GM19467 (cell line): Measurements from ENCODE around the gene IL36B.
"Not testable (repeated sequence)": the region's sequence is repeated elsewhere in the genome, so short reads cannot be mapped to it uniquely, and the experiment has no call there.

Experiments
- ATAC-seq: cut with Tn5 transposase; IDR thresholded peaks from one replicate; pipeline ENCODE4 v1.9.1; 2021; ENCODE audit warnings: mild to moderate bottlenecking, moderate library complexity; ENCODE audit not compliant: unreplicated experiment

Gene IL36B

DNA sequence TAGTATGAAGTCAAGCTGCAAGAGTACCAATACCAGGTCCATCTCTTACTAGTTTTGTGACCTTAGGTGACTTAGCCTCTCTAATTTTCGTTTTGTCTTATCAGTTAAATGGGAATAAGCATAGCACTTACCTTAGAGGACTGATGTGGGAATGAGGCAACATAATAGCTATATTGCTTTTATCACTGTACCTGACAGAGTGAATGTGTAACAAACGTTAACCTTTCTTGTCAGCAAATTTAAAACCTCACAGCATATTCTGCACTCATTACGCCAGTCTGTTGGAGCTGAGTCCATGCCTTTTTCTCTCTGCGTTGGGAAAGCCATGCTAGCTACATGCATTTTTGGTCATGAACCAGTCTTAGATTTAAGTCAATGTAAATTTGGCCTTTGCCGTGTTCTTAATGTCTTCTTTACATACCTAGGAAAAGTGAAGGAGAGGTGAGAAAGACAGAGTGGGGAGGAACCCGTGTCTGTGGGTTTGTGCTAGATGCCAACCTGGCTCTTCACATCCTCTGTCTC, at the start of gene IL36B:
Gene IL36B, minus strand, starts transcription at position 472 of the 522 bp plus-strand sequence.
- ATAC-seq, result no peak

DNA sequence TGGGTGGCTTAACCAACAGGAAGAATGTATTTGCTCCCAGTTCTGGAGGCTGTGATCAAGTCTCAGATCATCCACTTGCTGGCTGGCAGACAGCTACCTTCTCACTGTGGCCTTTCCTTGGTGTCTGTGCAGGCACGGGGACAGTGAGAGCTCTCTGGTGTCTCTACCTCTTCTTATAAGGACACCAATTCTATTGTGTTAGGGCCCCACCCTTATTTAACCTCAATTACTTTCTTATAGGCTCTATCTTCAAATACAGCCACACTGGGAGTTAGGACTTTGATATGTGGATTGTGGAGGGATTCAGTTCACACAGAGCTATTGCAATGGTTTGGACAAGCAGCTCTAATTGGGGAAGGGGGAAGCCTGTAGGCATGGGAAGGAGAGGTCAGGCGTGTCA, 49.5 kb upstream of the IL36B start:
- ATAC-seq, result no peak

DNA sequence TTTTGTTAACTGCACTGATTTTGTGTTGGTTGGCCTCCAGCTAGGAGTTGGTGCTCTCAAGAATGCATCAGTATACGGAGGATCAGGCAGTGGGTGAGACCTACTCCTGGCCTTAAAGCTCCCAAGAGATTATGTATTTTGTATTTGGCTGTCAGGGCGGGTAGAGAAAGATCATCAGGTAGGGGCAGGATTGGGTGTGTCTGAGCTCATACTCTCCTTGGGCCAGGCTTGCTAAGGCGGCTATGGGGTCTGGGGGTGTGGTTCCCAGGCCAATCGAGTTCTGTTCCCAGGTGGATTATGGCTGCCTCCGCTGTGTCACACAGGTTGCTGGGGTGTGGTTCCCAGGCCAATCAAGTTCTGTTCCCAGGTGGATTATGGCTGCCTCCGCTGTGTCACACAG, 45.9 kb upstream of the IL36B start:
- ATAC-seq, result no peak

DNA sequence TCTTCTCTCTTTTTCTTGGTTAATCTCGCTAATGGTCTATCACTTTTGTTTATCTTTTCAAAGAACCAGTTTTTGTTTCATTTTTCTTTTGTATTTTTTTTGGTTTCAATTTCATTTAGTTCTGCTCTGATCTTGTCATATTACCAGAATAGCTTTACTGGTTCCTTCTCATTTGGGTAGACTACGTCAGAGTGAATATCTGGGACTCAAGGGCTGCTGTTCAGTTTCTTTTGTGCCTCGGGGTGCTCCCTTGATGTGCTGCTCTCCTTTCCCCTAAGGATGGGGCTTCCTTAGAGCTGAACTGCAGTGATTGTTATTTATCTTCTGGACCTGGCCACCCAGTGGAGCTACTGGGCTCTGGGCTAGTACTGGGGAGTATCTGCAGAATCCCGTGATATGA, 45.4 kb upstream of the IL36B start:
- ATAC-seq, result no peak

DNA sequence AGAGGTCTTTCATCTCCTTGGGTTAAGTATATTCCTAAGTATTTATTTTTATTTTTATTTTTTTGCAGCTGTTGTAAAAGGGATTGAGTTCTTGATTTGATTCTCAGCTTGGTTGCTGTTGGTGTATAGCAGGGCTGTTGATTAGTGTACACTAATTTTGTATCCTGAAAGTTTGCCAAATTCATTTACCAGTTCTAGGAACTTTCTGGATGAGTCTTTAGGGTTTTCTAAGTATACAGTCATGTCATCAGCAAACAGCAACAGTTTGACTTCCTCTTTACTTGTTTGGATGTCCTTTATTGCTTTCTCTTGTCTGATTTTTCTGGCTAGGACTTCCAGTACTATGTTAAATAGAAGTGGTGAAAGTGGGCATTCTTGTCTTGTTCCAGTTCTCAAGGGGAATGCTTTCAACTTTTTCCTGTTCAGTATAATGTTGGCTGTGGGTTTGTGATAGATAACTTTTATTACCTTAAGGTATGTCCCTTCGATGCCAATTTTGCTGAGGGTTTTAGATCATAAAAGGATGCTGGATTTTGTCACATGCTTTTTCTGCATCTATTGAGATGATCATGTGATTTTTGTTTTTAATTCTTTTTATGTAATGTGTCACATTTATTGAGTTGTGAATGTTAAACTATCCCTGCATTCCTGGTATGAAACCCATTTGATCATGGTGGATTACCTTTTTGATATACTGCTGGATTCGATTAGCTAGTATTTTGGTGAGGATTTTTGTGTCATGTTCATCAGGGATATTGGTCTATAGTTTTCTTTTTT, 44.4 kb upstream of the IL36B start:
- ATAC-seq, result not testable (repeated sequence)

DNA sequence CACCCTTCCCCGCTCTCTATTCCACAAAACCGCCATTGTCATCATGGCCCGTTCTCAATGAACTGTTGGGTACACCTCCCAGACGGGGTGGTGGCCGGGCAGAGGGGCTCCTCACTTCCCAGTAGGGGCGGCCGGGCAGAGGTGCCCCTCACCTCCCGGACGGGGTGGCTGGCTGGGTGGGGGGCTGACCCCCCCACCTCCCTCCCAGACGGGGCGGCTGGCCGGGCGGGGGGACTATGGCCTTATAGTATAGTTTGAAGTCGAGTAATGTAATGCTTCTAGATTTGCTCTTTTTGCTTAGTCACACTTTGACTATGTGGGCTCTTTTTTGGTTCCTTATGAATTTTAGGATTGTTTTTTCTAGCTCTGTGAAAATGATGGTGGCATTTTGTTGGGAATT, 43.6 kb upstream of the IL36B start:
- ATAC-seq, result not testable (repeated sequence)

DNA sequence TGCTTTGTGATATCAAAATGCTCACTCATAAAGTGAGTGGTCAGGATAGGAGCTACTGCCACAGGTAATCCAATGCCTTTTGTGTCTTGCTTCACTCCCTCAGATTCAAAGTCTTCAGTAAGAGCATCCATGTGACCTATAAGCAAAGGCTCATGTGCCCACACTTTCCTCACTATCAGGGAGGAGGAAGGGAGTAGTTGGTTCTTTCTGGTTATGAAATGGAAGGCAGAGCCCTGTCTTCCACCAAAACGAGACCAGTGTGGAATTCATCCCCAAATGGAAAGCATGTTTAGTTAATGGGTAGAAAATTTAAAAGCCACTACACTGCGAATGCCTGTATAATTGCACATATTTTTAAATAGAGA, 40.9 kb upstream of the IL36B start:
- no peak for ATAC-seq

DNA sequence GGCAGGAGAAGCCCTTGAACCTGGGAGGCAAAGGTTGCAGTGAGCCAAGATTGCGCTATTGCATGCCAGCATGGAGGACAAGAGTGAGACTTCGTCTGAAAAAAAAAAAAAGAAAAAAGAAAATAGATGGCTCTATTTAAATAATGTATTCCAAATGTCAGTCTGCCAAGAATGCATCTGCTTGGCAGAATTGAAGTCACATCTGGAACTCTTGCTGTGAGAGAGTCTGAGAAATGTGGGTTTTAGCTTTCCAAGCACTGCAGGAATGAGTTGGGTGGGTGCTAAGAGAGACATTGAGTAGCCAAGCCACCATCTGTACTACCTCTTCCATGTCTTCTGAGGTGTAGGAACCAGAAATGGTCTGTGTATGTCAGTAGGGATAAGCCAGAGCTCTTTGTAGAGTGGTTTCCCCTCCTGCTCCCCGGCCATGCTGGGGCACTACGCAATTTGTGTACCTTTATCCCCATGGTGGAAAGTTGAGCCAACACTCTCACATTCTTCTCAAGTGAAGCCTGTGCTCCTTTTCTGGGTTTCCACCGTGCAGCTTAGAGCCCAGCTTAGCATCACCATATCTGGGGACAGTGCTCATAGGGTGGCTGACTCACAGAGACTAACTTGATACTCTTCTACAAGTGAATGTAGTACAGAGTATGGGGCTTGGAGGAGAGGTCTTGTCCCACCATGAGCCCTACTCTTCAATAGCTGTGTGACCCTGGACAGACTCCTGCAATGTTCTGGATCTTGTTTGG, 40.4 kb upstream of the IL36B start:
- no peak for ATAC-seq

DNA sequence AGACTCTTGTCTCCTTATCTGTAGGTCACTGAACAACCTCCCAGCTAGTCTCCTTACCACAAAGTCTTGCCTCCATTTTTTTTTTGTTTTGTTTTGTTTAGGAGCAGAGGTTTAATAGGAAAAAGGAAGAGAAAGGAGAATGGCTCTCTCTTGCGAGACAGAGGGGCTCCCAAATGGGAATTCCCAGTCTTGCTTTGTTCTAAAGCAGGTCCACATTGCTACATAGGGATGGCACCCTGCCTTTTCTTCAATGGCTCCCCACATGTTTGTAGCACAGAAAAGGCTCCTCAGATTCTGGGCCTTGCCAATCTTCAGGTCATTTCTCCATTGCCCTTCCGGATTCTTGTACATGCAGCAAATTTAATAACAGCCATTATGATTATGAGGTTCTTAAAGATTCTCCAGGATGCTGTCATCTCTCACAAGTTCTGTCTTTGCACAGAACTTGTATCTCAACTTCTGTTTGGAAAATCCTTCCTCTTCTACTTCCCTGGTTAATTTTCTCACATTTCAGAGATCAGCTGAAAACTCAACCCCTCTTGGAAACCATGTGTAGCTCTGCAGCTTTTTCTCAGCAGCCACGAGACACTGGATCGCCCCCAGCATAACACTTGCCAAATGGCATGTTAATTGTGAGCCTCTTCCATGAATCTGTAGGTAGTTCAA, 38.7 kb upstream of the IL36B start:
- no peak for ATAC-seq

DNA sequence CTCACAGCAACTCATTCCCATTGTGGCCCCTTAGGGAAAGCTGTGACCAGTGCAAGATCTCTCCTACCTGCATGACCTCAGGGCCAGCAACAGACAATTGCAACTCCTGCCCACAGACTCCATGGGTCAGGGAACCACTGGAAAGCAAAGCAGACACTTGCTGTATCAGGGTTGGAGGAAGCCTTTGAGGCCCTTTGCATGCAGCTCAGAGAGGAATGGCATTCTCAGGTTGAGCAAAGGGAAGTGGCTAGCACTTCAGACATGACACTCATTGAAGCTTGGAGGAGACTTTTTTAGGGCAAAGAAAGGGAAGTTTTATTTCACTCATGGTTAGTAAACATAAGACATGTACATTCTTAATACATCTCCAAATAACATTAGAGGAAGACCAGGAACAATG, 37.2 kb upstream of the IL36B start:
- ATAC-seq, result no peak

DNA sequence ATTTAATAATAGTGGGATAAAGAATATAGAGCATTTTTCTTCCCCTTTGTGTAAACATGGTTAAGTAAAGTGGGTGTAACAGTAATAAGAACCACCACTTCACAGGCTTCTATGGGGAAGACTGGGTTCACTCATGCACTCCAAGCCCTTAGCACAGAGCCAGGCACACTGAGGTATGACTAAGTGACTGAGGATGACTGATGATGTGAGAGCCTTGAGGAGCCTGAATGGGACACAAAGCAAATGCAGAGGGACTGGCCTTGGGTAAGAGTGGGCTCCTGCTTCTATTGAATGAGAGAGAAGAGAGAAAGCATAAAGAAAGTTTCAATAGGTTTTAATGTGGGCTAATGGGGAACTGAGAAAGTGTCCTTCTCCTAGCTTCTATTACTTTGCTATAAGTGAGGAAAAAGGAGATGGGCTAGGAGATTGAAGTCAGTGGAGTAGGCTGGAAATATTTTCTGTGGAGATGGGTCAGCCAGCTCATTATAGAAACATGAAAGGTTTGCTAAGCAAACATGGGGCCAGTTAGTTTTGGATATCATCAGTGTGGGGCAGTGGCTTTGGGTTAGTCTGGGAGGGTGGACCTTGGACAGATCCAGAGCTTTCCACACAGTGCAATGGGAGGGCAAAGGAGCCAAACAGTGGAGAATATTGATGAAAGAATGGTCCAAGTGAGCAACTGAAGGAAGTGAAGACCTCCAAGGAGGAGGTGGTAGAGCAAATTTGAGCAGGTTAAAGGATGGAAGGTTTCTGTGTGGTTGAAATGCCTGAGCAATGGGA, 35.7 kb upstream of the IL36B start:
- no peak for ATAC-seq

DNA sequence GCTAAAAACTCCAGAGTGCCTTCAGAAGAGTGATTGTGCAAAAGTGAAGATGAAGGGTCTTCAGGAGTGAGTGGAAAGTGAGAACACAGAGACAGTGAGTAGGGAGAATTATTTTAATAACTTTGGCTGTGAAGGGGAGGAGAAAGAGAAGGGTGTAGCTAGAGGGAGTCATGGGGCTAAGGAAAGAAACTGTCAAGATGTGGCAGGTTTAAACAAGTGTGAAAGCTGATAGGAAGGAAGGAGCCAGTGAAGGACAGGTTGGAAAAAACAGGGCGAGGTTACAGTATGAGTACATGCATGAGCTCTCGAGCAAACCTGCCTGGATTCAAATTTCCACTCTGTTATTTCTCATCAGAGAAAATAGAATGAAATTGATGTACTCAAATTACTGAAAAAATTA, 32.9 kb upstream of the IL36B start:
- no peak for ATAC-seq

DNA sequence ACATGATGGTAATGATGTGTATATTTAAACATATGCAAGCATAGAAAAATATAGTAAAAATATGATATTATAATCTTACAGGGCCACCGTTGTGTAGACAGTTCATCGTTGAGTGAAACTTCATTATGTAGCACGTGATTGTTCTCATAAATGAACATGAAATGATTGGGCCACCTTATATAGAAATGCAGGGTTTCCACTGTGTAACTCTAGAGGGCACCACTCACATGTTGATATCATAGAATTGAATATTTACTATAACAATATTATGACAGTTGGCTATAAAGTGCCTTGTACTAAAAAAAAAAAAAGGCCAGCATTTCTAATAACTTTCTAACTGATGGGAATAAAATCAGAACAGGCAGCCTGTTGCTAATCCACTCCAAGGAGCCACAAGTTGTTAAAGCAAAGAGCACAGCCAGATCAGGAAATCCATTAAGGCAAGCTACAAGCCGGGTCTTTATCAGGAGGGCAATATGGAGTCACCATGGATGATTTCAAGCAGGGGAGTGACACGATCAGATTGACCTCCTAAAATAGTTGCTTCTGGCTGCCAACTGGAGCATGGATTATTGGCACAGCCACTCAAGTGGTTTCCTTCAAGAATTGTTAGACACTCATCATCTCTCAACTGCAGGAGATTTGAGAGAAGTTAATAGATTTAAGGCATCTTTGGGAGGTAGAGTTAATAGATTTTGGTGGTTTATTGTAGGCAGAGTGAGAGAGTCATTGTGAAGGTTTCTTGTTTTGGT, 31.8 kb upstream of the IL36B start:
- no peak for ATAC-seq

DNA sequence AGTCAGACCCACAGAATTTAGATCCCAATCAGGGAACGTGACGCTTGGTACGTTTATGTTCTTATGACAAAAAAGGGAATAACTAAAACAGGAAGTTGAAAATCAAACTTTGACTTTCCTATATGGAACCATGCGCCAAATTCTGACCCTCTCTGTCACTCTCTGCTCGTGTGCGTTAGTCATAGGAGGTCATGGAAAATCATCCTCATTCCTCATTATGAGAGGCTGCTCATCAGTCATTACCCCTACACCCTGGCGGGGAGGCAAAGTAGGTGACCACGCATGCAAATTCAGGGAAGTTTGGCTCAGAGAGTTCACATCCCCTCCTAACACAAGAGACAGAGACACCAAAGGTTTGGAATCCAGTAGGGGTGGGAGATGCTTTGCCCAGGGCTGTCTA, 30.6 kb upstream of the IL36B start:
- ATAC-seq, result no peak

DNA sequence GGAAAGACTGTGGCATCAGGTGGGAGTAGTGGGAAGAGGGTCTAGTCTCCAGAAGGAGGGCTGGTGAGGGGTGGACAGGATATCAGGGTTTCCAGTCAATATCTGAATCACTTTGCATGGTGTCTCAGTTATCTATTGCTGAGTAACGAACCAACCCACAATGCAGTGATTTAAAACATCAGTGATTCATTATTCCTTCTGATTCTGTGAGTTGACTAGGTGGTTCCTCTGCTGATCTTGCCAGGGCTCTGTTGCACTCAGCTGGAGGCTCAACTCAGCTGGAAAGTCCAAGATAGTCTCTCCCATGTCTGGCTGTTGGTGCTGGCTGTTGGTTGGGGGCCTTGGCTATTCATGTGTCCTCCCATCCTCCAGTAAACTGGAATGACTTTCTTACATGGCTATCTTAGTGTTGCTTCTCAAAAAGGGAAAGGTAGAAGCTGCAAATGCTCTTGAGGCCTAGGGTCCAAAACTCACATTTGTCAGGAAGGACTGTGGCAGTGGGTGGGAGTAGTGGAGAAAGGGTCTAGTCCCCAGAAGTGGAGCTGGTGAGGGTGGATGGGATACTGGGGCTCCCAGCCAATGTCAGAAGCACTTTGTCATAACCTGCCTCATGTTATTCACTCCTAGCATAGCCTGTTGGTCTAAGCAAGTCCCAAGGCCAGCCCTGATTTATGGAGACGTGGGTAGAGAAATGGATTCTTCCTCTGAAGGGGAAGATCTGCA, 29.0 kb upstream of the IL36B start:
- ATAC-seq, result no peak

DNA sequence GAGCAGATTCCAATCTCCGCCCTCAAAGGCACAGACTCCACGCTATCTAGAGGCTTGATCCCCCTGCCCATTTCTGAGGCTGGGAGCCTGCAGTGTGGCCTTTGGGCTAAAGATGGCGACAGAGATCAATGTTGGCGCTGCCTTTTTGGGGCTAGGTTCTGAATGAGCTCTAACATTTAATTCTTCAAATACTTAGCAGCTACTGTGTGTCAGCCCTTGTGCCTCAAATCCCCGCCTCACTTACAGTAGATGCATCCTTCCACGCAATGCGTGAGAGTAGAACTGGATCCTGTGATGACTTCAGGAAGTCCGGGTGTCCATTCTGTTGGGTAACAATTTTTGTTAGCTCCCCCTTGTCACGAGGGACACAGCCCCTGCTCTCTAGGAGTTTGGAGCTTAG, 27.5 kb upstream of the IL36B start:
- no peak for ATAC-seq

DNA sequence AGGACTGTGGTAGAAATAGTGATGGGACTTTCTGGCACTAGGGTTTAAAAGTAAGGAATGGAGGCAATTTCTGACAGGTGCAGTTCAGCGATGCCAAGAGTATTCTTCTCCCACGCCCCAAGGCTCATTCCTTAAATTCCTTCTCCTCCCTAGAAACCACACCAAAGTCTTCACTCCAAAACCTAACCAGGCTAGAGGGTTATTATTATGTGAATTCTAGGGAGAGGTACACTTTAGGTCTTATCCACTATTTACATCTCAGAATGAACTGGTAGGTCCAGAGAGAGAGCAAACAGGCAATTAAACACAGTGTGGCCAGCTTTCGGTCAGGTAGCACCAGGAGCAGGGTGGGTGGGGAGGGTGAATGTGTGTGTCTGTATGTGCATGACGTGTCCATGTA, 26.5 kb upstream of the IL36B start:
- no peak for ATAC-seq

DNA sequence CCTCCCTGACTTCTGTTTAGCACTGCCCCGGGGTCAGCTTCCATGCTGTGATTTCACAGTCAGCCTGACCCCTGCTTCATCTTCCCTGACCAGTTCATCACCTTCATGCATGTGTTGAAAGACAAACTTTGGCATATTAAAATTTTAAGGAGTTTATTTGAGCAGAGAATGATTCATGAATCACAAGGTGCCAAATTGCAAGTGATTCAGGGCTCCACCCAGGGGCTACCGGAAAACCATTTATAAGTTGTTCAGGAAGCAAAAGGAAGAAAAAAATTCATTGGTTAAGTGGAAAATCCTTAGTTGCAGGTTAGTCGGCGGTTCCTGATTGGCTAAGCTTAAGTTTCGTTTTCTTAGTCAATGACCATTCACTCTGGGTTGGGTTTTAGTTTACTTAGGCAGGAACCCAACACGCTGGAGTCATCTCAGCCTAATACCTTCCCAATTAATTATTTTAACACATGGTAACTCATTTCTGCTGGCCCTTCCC, 25.7 kb upstream of the IL36B start:
- ATAC-seq, result no peak

DNA sequence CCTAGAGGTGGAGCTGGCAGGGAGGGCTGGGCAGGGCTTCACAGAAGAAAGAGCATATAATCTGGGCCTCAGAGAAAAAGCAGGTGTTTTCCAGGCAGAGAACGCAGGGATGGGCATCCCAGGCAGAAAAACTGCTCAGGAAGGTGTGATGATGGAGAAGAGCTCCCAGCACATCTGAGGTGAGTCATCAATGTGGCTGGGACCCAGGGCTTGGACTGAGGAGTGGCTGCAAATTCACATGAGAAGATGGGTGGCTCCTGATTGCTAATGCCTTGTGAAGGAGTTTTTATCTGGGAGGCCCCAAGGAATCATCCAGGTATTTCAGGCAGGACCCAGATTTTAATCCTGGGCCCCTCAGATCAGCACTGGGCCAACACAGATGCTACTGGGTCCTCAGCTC, 25.3 kb upstream of the IL36B start:
- no peak for ATAC-seq
